Activated CD4-positive, alpha-beta memory T cell treated with anti-CD3 and anti-CD28 coated beads for 36 hours (primary cell): ENCODE data around the gene ZNF486. TPM values are rescaled to one million over a fixed set of nuclear protein-coding genes. Genes with fewer than 3 reads are reported as not detected.
A peak's percentile ranks its signal among the peaks of the same experiment; 100 is the strongest.
"Not testable (repeated sequence)": the region's sequence is repeated elsewhere in the genome, so short reads cannot be mapped to it uniquely, and the experiment has no call there.

Experiments
- CTCF ChIA-PET: fragments of 350-600 bp; sonication (Branson Sonifier 250); formaldehyde crosslinking; loops from one replicate; lab custom pipeline; 2021; ENCODE audit warnings: antibody characterized with exemption, inconsistent platforms; lab: Charles Lee
- POLR2A ChIA-PET: fragments of 350-600 bp; sonication (Branson Sonifier 250); formaldehyde crosslinking; loops from one replicate; lab custom pipeline; 2021; ENCODE audit warnings: antibody characterized with exemption; lab: Charles Lee
- DNase-seq: peaks from one replicate; pipeline ENCODE4 v3.0.0-alpha.2; 2020
- H3K27ac Mint-ChIP-seq: one replicate; pipeline ENCODE4 v1.8.0; 2021; ENCODE audit warnings: mixed read lengths
- H3K27me3 Mint-ChIP-seq: one replicate; pipeline ENCODE4 v1.8.0; 2021; ENCODE audit warnings: mixed read lengths
- H3K36me3 Mint-ChIP-seq: one replicate; pipeline ENCODE4 v1.8.0; 2021; ENCODE audit warnings: mixed read lengths
- H3K4me1 Mint-ChIP-seq: one replicate; pipeline ENCODE4 v1.8.0; 2021; ENCODE audit warnings: low read depth, mixed read lengths
- H3K4me3 Mint-ChIP-seq: one replicate; pipeline ENCODE4 v1.8.0; 2021; ENCODE audit warnings: mild to moderate bottlenecking, mixed read lengths
- H3K9me3 Mint-ChIP-seq: one replicate; pipeline ENCODE4 v1.8.0; 2021; ENCODE audit warnings: mixed read lengths
- intact Hi-C: fragments of 100-400 bp; cut with micrococcal nuclease; formaldehyde crosslinking; loops from one replicate; pipeline ENCODE4 v1.15.1; 2023
- total RNA-seq, 2 experiments: library from RNA; stranded (reverse); gene quantifications; one replicate each; pipeline ENCODE4 v1.2.3, GENCODE V29; 2021

ZNF486 gene
- total RNA-seq, 2 experiments from 2014 or later, result 12.5 to 12.9 TPM

GRCh38 chr19:20237773-20238623 lies 71.0 kb downstream of the ZNF486 start:
- intact Hi-C loops, result loop anchor here (5.0 to 10.0 kb wide), 6 partner anchors 71 to 844 kb away; partner anchors contain the start of genes ZNF430, ZNF486, ZNF626 and ZNF682
- H3K4me3 Mint-ChIP-seq, result peak overlapping the region; percentile 98
- H3K27me3 Mint-ChIP-seq, result no peaks in the 10 kb centered on the region
- POLR2A ChIA-PET, result interaction anchor here (0.6 to 2.0 kb wide), 11 partner anchors 69 to 1415 kb away, joined by 3 to 12 read pairs (median 4); partner anchors contain the start of genes ZNF429, ZNF486, ZNF66 and ZNF85
- peaks cover 2% of the 10 kb centered on the region for H3K9me3 Mint-ChIP-seq
- peak overlapping the region; percentile 84 for H3K27ac Mint-ChIP-seq
- CTCF ChIA-PET, result interaction anchor here (0.7 to 2.0 kb wide), 12 partner anchors 9 to 685 kb away, joined by 3 to 11 read pairs (median 3); partner anchors contain the start of genes ZNF486, ZNF66, ZNF682 and ZNF85
- H3K36me3 Mint-ChIP-seq, result peaks cover 26% of the 10 kb centered on the region
- DNase-seq, result peak; percentile 96
- peaks cover 7% of the 10 kb centered on the region for H3K4me1 Mint-ChIP-seq

GRCh38 chr19:20243629-20244028 lies 76.6 kb downstream of the ZNF486 start:
- no peak overlapping the region for H3K27ac Mint-ChIP-seq
- ChIA-PET POLR2A (no interaction called here), CTCF (no interaction called here)
- no peaks in the 10 kb centered on the region for H3K27me3 Mint-ChIP-seq
- no peak overlapping the region for H3K4me3 Mint-ChIP-seq
- H3K4me1 Mint-ChIP-seq, result peaks cover 9% of the 10 kb centered on the region
- DNase-seq, result no peak
- intact Hi-C loops, result no loop called here
- no peaks in the 10 kb centered on the region for H3K9me3 Mint-ChIP-seq
- peaks cover 2% of the 10 kb centered on the region for H3K36me3 Mint-ChIP-seq

GRCh38 chr19:20244356-20244755 lies 77.3 kb downstream of the ZNF486 start:
- no peaks in the 10 kb centered on the region for H3K9me3 Mint-ChIP-seq
- no peaks in the 10 kb centered on the region for H3K27me3 Mint-ChIP-seq
- H3K27ac Mint-ChIP-seq, result peak overlapping the region; percentile 2
- ChIA-PET CTCF (no interaction called here), POLR2A (no interaction called here)
- no peak for DNase-seq
- intact Hi-C loops, result no loop called here
- H3K4me1 Mint-ChIP-seq, result peaks cover 9% of the 10 kb centered on the region
- H3K36me3 Mint-ChIP-seq, result peaks cover 2% of the 10 kb centered on the region
- peak overlapping the region; percentile 13 for H3K4me3 Mint-ChIP-seq

- intact Hi-C loops, result no loop called here
- no peak overlapping the region for H3K4me3 Mint-ChIP-seq
- CTCF ChIA-PET, result interaction anchor here (1.3 kb wide), 1 partner anchor 957 kb away, joined by 3 read pairs; no protein-coding TSS in a partner anchor
Observed at GRCh38 chr19:20245309-20245708, 78.3 kb downstream of the ZNF486 start.

DNA sequence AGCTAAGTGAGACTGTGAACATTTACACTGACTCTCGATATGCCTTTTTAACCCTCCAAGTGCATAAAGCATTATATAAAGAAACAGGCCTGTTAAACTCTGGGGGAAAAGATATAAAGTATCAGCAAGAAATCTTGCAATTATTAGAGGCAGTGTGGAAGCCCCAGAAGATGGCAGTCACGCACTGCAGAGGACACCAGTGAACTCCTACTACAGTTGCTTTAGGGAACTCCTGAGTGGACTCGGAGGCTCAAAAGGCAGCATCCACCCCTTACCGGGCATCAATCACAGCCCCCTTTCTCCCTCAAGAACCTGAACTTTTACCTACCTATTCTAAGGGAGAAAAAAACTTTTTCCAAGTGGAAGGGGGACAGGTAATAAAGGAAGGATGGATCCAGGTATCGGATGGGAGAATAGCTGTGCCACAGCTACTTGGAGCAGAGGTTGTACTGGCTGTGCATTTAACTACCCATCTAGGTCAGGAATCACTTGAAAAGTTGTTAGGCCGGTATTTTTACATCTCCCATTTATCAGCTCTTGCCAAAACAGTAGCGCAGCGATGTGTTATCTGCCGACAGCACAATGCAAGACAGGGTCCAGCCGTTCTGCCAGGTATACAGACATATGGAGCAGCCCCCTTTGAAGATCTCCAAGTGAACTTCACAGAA lies 80.1 kb downstream of the ZNF486 start:
- ChIA-PET POLR2A (no interaction called here), CTCF (interaction anchor here (0.7 to 1.3 kb wide), 6 partner anchors 9 to 753 kb away, joined by 3 to 6 read pairs (median 4); partner anchors contain the start of gene ZNF85)
- no peak overlapping the region for H3K27ac Mint-ChIP-seq
- peaks cover 9% of the 10 kb centered on the region for H3K4me1 Mint-ChIP-seq
- no peaks in the 10 kb centered on the region for H3K9me3 Mint-ChIP-seq
- intact Hi-C loops, result no loop called here
- no peaks in the 10 kb centered on the region for H3K27me3 Mint-ChIP-seq
- DNase-seq, result peak; percentile 52
- no peak overlapping the region for H3K4me3 Mint-ChIP-seq
- peaks cover 2% of the 10 kb centered on the region for H3K36me3 Mint-ChIP-seq

More at GRCh38 chr19:20245309-20245708, 78.3 kb downstream of the ZNF486 start:
- POLR2A ChIA-PET, result no interaction called here
- Mint-ChIP-seq H3K27me3 (no peaks in the 10 kb centered on the region), H3K27ac (no peak overlapping the region), H3K4me1 (peaks cover 9% of the 10 kb centered on the region), H3K9me3 (no peaks in the 10 kb centered on the region), H3K36me3 (peaks cover 2% of the 10 kb centered on the region)
- no peak for DNase-seq

GRCh38 chr19:20248258-20248657 lies 81.2 kb downstream of the ZNF486 start:
- H3K36me3 Mint-ChIP-seq, H3K27ac Mint-ChIP-seq, POLR2A ChIA-PET, DNase-seq, H3K4me1 Mint-ChIP-seq, intact Hi-C loops, H3K27me3 Mint-ChIP-seq, H3K9me3 Mint-ChIP-seq, H3K4me3 Mint-ChIP-seq: not testable (repeated sequence)
- CTCF ChIA-PET, result interaction anchor here (1.3 kb wide), 1 partner anchor 112 kb away, joined by 3 read pairs; no protein-coding TSS in a partner anchor

Other genes starting within 250 kb of the ZNF486 start
- 1 to 10 TPM; 7.0 to 9.1 TPM for gene ZNF682, start 127.7 kb upstream of the ZNF486 start, total RNA-seq
- 10 to 100 TPM; 13.8 to 16.3 TPM for gene ZNF90, start 89.2 kb upstream of the ZNF486 start, total RNA-seq